ENCODE results near the gene DHRS11. TPM values are rescaled to one million over a fixed set of nuclear protein-coding genes. Genes with fewer than 3 reads are reported as not detected.

The DHRS11 gene
- total and polyA plus RNA-seq, 2 of the 4 experiments (the other 2 are of a cell fraction): 7.0 to 14.5 TPM

DNA sequence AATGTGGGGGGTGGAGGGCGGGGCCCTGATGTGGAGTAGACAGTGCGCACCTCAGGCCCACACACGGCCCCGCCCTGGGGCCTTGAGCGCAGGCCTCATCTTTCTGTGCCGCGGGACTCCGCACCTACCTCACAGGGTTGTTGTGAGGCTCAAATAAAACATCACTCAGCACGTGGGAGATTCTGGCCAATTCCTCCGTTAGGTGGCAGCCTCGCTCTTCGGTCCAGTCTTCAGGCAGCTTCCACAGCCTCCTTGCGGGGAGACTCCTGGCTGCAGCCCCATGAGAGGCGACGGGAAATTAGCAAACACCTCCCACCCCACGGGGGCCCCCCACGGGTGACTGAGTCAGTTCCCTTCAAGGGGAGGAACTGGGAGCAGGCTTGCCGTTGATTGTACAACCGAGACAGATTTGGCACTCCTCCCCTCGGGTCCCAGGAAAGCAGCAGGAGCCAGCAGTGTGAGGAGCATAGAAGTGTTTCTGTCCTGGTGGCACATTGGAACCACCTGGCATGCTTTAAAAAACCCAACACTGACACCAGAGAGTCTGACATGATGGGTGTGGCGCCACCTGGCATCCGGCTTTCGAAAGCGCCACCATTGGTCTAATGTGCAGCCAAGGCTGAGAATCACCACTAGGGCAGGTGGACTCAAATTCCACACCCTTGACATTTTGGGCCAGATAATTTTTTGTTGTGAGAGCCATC lies 17.3 kb downstream of the DHRS11 start:
- ATAC-seq (ENCODE audit: low read depth): peak; percentile 87
- dilution Hi-C loops (cut with HindIII; ENCODE audit: low sequenced_read_pairs, unreplicated experiment): no loop called here

More for the DNA sequence above, 17.3 kb downstream of the DHRS11 start:
- H3K9me3 ChIP-seq (ENCODE audit: control insufficient read depth, insufficient read depth, low read length): no peaks in the 10 kb centered on the region
- no peak overlapping the region for H2BK15ac ChIP-seq (ENCODE audit: low read depth, low read length)
- H2AK5ac ChIP-seq (ENCODE audit: low read depth, low read length): no peak overlapping the region
- no peak overlapping the region for H3K56ac ChIP-seq (ENCODE audit: extremely low read depth, insufficient read depth, low read length)
- no peak overlapping the region for H3K23ac ChIP-seq (ENCODE audit: low read depth, low read length)
- H3K36me3 ChIP-seq (ENCODE audit: control insufficient read depth, insufficient read depth, low read length): peaks cover 1% of the 10 kb centered on the region; the same call in 1 of the 2 replicates
- peak overlapping the region; percentile 72 for H2AFZ ChIP-seq (replicated peaks; ENCODE audit: low read length, poor library complexity)
- H4K91ac ChIP-seq (ENCODE audit: insufficient read depth, low read depth, low read length): no peak overlapping the region
- no TSS peak for BruUV-seq (replicated peaks)
- WGBS, 2 experiments (ENCODE audit: extremely low coverage in 2 of 2, insufficient read length in 1 of 2): no CpG with 5 or more reads among the region's 24 CpGs
- H3K4ac ChIP-seq (ENCODE audit: low read depth, low read length): no peak overlapping the region
- CTCF ChIA-PET: no interaction called here
- no peak overlapping the region for H4K8ac ChIP-seq (ENCODE audit: low read depth in 2 of 2, low read length in 2 of 2)
- H3K27ac ChIP-seq (ENCODE audit: insufficient read depth, low read length): no peak overlapping the region
- H3K4me3 ChIP-seq (ENCODE audit: insufficient read depth, low read depth, low read length): no peak overlapping the region
- H2BK5ac ChIP-seq (ENCODE audit: low read depth, low read length, poor library complexity, severe bottlenecking): no peak overlapping the region
- no peak overlapping the region; the same call in 1 of the 2 replicates for H3K4me2 ChIP-seq (ENCODE audit: low read depth, low read length)
- peaks cover 11 to 19% of the 10 kb centered on the region in 2 experiments for H3K79me1 ChIP-seq (ENCODE audit: low read depth in 1 of 2, low read length in 2 of 2)
- DNase-seq: peak; percentile 66
- TF ChIP-seq, protein P1, sequence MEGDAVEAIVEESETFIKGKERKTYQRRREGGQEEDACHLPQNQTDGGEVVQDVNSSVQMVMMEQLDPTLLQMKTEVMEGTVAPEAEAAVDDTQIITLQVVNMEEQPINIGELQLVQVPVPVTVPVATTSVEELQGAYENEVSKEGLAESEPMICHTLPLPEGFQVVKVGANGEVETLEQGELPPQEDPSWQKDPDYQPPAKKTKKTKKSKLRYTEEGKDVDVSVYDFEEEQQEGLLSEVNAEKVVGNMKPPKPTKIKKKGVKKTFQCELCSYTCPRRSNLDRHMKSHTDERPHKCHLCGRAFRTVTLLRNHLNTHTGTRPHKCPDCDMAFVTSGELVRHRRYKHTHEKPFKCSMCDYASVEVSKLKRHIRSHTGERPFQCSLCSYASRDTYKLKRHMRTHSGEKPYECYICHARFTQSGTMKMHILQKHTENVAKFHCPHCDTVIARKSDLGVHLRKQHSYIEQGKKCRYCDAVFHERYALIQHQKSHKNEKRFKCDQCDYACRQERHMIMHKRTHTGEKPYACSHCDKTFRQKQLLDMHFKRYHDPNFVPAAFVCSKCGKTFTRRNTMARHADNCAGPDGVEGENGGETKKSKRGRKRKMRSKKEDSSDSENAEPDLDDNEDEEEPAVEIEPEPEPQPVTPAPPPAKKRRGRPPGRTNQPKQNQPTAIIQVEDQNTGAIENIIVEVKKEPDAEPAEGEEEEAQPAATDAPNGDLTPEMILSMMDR (conservative IDR thresholded peaks at IDR 0.05; ENCODE audit: low read depth, low read length): peak; percentile 65
- TF ChIP-seq, protein P2, sequence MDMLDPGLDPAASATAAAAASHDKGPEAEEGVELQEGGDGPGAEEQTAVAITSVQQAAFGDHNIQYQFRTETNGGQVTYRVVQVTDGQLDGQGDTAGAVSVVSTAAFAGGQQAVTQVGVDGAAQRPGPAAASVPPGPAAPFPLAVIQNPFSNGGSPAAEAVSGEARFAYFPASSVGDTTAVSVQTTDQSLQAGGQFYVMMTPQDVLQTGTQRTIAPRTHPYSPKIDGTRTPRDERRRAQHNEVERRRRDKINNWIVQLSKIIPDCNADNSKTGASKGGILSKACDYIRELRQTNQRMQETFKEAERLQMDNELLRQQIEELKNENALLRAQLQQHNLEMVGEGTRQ (IDR thresholded peaks at IDR 0.05; ENCODE audit: low read depth, low read length): peak; percentile 74; the same call in 1 of the 2 replicates
- TF ChIP-seq SMC3 (IDR thresholded peaks at IDR 0.05; ENCODE audit: low read depth, low read length) (peak; percentile 37), BHLHE40 (IDR thresholded peaks at IDR 0.05; ENCODE audit: low read depth, low read length) (0 out of 2 replicates have a peak, but pooled peaks have one; percentile 2), POLR2A (IDR thresholded peaks at IDR 0.05; ENCODE audit: low read depth, low read length) (no peak), RAD21 (IDR thresholded peaks at IDR 0.05; ENCODE audit: low read length) (peak; percentile 68), RFX5 (IDR thresholded peaks at IDR 0.05; ENCODE audit: low read depth, low read length) (no peak)
- TF ChIP-seq, protein P3, sequence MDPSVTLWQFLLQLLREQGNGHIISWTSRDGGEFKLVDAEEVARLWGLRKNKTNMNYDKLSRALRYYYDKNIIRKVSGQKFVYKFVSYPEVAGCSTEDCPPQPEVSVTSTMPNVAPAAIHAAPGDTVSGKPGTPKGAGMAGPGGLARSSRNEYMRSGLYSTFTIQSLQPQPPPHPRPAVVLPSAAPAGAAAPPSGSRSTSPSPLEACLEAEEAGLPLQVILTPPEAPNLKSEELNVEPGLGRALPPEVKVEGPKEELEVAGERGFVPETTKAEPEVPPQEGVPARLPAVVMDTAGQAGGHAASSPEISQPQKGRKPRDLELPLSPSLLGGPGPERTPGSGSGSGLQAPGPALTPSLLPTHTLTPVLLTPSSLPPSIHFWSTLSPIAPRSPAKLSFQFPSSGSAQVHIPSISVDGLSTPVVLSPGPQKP (IDR thresholded peaks at IDR 0.05; ENCODE audit: borderline replicate concordance, low read depth, low read length): no peak
- H2BK120ac ChIP-seq (ENCODE audit: low read depth, low read length): no peak overlapping the region
- no peak overlapping the region for H2BK20ac ChIP-seq (ENCODE audit: low read depth, low read length)
- no peak overlapping the region for H4K5ac ChIP-seq (ENCODE audit: low read depth, low read length)
- POLR2A ChIA-PET (ENCODE audit: unreplicated experiment): no interaction called here
- intact Hi-C loops (cut with micrococcal nuclease): no loop called here
- H3K9me1 ChIP-seq (ENCODE audit: insufficient read depth, low read length): peaks cover 15% of the 10 kb centered on the region; the same call in 1 of the 2 replicates
- in situ Hi-C loops (cut with MboI; ENCODE audit: low sequenced_read_pairs): loop anchor here (10.0 kb wide), 1 partner anchor 766 kb away; the partner anchor contains the start of gene C17orf78
- no peak overlapping the region for H3K14ac ChIP-seq (replicated peaks; ENCODE audit: low read depth, low read length)
- H3K18ac ChIP-seq (ENCODE audit: low read depth, low read length): no peak overlapping the region
- peaks cover 23% of the 10 kb centered on the region for H4K20me1 ChIP-seq (ENCODE audit: insufficient read depth, low read length)
- no peaks in the 10 kb centered on the region for H3K4me1 ChIP-seq (ENCODE audit: control insufficient read depth, insufficient read depth, low read length)
- no peaks in the 10 kb centered on the region for H3K27me3 ChIP-seq (ENCODE audit: control insufficient read depth, insufficient read depth, low read length)
- H3K9ac ChIP-seq (ENCODE audit: low read depth, low read length): no peak overlapping the region
- peak overlapping the region; percentile 1 for H2AK9ac ChIP-seq (replicated peaks; ENCODE audit: low read depth, low read length, poor library complexity)
